Erythroblast (primary cell): ENCODE data around the gene ALLC.

Experiments
- DNase-seq, 2 experiments: peaks; one replicate each; lab custom pipeline; 2025; lab: John Stamatoyannopoulos, UW
- GATA1 ChIP-seq: IDR thresholded peaks from 2 replicates; pipeline ENCODE4 v1.6.1; 2011; ENCODE audit warnings: low read depth, mild to moderate bottlenecking, control low read depth, low read length, moderate library complexity
- POLR2A ChIP-seq: IDR thresholded peaks from 2 replicates; pipeline ENCODE4 v1.6.1; 2011; ENCODE audit warnings: mild to moderate bottlenecking, low read length

The ALLC gene

DNA sequence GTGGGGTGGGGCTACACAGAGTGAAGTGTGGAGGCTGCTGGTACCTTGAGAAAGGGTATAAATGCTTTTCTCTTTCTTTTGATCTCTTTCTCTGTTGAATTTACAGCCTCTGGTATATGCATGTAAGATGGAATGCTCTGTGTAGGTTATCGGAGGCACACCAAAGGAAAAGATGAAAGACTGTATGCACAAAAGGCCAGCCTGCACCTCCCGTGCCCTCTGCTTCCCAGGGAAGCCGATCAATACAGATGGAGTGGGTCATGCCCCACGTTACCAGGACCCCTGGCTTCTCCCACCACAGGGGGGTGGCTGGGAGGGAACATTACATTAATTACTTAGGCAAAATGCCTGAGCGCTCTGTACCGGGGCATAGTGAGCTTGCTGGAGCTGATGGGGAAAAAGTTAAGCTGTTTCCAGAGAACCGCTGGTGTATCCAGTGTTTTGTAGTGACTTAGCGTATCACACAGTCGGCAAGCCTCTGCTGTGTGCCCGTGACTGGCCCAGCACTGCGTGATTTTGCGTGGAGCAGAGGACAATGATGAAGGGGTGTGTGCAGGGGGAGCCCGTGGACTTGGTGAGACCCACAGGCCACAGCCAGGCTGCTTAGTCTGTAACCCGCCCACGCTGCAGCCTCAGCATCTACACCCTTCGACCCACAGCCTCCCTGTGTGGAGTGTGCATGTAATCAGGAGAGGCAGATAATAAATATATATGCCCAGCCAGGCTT lies 8.0 kb downstream of the ALLC start:
- TF ChIP-seq POLR2A = no peak
- no peak for TF ChIP-seq GATA1
- DNase-seq = no peak

DNA sequence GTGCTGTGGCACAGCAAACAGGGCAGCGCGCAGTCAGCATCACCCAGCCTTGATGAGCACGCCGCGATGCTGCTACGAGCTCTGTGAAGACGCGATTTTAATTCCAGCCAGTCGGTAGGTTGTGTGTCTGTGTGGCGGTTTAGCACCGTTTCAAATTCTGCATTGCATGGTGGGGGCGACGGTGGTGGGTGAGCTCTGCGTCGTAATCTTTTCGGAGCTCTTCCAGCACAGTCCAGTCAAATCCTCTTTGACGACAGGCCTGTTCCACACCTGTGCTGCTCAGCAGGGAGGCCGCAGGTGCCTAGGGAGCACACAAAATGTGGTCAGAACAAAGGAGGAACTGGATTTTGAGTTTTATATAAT lies 8.6 kb downstream of the ALLC start:
- no peak for DNase-seq
- TF ChIP-seq GATA1 (no peak), POLR2A (no peak)

- DNase-seq = no peak
- no peak for TF ChIP-seq GATA1
Measured at GRCh38 chr2:3667151-3667631, 9.2 kb downstream of the ALLC start.

DNA sequence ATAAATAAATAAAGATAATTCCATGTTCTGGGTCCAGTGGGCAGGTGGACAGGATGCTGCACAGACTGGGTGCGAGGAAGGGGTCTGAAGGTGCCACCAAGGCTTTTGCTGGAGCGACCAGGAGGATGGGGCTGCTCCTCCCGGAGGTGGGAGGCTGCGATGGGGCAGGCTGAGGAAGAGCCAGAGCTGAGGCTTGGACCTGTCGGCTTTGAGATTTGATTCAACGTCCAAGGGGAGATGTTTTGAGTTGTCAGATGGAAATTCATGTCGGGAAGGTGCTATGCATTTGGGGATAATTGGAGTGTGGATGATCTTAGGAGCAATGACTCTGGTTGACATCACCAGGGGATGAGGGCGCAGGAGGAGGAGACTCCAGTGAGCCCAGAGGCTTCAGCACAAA lies 11.7 kb downstream of the ALLC start:
- TF ChIP-seq GATA1 = no peak
- no peak for TF ChIP-seq POLR2A
- no peak for DNase-seq

GRCh38 chr2:3670376-3670775 lies 12.4 kb downstream of the ALLC start:
- DNase-seq = no peak
- TF ChIP-seq GATA1 = no peak
- TF ChIP-seq POLR2A = no peak

DNA sequence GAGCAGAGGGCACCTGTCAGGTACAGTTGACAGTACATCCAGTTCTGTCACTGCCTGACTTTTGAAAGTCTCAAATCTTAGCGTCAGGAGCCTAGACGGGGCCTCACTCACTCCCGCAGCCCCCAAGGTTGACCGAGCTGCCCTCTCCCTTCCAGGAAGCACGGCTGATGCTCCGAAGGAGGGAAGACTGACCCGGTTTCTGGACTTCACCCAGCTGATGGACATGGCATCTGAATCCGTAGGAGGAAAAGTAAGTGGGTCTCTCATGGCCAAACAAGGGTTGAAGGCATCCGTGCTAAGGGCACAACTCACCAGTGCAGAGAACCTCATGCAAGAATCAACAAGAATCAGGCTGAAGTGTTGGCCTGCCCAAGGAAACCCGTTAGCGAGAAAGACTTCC lies 12.9 kb downstream of the ALLC start:
- DNase-seq = no peak
- no peak for TF ChIP-seq GATA1
- TF ChIP-seq POLR2A = no peak

DNA sequence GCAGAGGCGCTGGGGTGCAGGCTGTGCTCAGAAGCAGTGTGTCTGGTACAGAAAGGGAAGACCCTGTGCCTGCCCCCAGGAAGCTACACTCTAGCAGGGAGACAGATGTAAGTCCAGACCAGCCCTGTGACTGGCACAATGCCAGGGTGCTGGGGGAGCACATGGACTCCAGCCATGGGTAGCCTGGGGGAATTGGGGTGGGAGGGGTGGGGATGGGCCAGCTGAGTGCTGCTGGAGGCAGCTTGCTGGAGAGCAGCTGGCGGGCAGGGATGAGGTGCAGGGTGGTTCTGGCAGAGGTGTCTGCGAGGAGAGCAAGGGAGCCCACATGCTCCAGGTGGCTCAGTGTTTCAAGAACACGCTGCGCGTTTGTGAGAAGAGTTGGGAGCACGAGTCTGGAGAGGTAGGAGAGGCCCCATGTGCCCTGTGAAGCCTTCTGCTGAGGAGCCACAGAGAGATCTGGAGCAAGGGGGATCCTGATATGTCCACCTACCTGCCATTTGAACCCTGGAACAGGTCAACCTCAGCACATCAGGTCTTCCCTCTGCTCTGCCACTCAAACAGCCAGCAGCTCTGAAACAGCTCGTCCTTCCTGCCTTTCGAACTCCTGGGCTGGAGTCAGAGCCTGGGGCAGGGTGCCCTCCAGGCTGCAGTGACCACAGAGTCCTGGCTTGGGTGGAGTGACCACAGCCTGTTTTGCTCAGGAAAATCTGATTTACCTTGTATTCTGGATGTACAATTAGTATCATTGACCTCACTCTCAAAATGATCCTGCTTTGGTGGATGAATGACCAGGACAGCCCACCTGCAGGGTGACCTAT lies 15.1 kb downstream of the ALLC start:
- no peak for DNase-seq
- TF ChIP-seq POLR2A (no peak), GATA1 (no peak)

DNA sequence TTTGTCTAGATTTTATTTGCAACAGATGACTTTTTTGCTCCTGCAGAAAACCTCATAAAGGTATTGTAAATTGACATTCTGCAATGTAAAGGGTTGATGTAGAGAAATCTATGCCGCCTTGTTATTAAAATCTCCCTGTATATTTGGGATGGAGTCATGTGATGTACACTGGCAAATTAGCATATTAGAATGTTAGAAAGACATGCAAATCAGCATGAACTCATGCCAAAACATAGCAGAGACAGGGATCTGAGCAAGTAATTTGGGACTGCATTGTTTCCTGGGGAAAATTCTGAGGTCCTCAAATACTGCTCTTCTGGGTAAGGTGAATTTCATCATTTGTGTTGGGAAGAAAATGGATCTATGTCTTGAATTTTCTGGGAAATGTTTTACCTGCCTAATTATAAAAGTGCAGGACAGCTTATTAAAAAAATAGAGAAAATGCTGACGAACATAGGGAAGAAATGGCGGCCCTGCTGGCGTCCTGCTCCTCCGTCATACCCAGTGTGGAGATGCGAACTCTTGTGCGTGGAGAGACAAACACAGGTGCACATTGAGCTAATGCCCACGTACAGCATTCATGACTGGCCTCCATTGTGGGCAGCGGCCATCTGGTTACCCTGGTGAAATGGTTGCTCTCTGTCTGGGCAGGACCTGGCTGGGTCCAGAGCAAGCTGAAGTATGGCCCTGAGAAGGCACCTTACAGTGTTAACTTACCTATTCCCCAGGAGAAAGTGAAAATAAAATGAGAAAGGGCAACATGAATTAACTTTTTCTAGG lies 16.3 kb downstream of the ALLC start:
- no peak for DNase-seq
- TF ChIP-seq GATA1 (no peak), POLR2A (no peak)

DNA sequence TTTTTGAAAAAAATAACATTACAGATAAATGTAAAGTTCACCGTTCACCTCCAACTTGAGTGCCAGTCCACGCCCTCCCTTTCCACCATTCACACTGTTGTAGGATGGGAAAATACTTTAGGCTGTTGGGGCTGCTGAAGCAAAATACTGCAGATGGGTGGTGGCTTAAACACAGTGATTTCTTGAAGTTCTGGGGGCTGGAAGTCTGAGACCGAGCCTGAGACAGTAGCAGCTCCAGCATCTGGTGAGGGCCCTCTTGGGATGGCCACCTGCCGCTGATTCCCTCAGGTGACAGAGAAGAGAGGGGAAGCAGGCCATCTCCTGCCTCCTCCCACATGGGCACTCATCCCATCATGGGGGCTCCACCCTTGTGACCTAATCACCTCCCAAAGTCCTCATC lies 17.7 kb downstream of the ALLC start:
- no peak for DNase-seq
- no peak for TF ChIP-seq GATA1
- TF ChIP-seq POLR2A = no peak

- DNase-seq = no peak
- TF ChIP-seq POLR2A = no peak
- no peak for TF ChIP-seq GATA1
Measured at GRCh38 chr2:3677436-3677835, 19.4 kb downstream of the ALLC start.

DNA sequence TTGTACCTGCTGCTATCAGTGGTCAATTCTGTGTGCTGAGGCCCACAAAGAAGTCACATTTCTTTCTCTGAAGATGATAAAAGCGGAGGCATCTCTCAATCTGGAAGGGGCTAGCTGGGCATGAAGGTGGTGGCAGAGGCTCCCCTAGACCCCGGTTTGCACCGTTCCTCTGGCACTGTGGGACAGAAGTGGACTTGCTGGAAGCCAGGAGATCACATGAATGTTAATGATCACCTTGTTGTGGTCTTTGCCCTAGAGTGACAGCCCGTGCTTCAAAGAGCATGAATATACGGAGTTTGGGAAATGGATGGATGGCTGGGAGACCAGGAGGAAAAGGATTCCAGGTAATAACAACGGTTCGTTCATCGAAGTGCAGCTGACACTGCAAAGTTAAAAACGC lies 20.2 kb downstream of the ALLC start:
- DNase-seq = no peak
- TF ChIP-seq GATA1 = no peak
- TF ChIP-seq POLR2A = no peak

GRCh38 chr2:3679180-3679579 lies 21.2 kb downstream of the ALLC start:
- no peak for TF ChIP-seq GATA1
- no peak for TF ChIP-seq POLR2A
- no peak for DNase-seq

GRCh38 chr2:3679616-3680393 lies 21.8 kb downstream of the ALLC start:
- DNase-seq = no peak
- TF ChIP-seq GATA1 = no peak
- TF ChIP-seq POLR2A = no peak
